ENCODE data around the gene SCN5A.

Gene SCN5A

DNA sequence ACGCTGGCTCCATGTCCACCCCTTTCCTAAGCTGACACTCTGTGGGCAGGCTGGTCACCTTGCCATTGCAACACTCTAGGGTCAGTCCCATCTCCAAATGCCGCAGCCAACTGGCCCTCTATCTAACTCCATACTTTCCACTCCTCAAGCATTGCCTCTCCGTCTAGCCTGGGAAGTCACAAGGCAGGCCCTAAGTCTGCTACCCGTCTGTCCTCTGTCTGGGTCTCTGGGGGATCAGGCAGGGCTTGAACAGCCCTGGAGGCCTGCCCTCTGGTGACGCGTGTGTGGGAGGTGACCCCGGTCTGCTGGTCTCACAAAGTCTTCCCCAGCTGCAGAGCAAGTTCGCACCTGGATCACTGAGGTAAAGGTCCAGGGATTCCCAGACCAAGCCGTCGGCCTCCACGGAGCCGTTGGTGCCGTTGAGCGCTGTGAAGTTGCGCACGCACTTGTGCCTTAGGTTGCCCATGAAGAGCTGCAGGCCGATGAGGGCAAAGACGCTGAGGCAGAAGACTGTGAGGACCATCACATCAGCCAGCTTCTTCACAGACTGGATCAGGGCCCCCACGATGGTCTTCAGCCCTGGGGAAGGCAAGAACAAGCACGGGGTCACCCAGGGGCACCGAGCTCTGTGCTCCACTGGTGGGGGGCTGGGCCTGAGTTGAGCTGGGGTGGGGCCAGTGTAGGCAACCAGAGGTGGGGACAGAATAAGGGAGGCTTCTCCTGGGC lies 39.9 kb downstream of the SCN5A start:
- no peak for DNase-seq
- in situ Hi-C loops (cut with HindIII; ENCODE audit: low pct_ligation_motif_present, low pct_unique_long_range_greater_than_20kb, low sequenced_read_pairs) = no loop called here

DNA sequence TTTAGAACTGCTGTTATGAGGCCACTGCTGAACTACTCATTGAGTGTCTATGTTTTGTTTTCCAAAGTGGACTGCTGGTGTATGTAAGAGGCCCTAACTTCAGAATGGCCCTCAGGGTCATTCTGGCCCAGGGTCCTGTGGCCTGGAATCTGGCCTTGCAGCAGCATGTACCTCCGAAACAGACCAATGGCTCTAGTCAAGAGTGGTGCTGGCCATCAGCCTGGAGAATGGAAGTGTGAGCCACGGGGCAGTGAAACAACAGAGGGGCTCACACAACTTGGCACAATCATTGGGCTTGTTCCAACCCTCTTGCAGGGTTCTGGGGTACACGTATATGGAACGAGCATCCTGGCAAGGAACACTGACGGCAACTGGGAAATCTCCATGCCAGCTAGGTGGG lies 40.5 kb downstream of the SCN5A start:
- in situ Hi-C loops (cut with HindIII; ENCODE audit: low pct_ligation_motif_present, low pct_unique_long_range_greater_than_20kb, low sequenced_read_pairs) = no loop called here
- DNase-seq = no peak

DNA sequence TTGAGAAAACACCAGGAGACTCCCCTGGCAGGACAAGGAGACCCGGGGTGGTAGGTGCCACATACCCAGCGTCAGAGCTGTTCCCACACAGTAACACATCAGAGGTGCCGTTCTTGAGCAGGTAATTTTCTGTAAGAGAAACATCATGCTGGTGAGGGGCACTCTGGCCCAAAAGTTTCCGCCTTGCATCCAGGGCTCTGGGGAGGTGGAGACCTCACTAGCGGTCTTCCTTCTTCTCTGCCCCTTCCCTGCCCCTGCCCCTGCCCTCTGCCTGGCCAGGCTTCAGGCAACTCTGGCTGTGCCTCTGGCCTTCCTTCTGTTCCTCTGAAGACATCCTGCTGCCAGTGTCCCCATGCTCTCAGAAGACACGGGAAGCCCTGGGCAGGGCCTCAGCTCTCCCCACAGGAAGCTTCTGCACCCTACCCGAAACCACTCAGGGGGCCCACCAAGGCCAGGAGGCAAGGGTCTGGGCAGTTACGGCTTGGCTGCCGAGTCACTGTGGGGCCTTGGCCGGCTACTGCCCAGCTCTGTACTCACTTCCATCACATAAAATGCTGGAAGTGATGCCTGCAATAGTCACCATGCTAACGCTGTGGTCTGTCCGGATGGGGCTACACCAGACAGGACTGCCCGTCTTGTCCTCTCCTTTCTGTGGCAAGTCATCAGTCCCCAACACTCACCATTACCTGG lies 41.3 kb downstream of the SCN5A start:
- in situ Hi-C loops (cut with HindIII; ENCODE audit: low pct_ligation_motif_present, low pct_unique_long_range_greater_than_20kb, low sequenced_read_pairs) = no loop called here
- DNase-seq = no peak

DNA sequence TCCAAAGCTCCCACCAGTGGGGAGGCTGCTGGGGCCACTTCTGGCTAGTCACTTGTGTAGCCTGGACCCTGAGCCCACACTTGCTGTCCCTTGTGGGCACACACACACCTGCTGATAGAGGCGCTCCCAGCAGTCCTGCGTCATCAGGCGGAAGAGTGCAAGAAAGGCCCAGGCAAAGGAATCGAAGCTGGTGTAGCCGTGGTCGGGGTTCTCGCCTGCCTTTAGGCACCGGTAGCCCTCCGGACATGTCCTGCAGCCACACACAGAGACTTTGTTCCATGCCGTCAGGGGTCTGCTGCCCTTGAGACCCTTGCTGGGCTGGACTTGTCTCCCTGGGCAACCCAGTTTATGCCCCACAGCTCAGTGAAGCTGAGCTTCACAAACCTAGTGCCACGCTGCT lies 42.9 kb downstream of the SCN5A start:
- in situ Hi-C loops (cut with HindIII; ENCODE audit: low pct_ligation_motif_present, low pct_unique_long_range_greater_than_20kb, low sequenced_read_pairs) = no loop called here
- no peak for DNase-seq

DNA sequence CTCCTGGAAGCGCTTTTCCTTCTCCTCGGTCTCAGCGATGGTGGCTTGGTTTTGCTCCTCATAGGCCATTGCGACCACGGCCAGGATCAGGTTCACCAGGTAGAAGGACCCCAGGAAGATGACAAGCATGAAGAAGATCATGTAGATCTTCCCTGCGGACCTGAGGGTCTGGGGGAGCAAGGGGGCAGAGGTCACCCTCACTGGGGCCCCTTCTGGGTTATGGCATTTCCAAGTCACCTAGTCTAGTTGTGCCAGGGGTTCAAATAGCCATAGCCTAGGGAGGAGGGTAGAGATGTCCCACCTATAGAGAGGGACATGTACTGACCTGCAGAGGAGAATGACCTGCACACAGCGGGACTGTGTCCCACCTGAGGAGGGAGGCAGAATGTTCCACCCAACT lies 43.5 kb downstream of the SCN5A start:
- DNase-seq = no peak
- in situ Hi-C loops (cut with HindIII; ENCODE audit: low pct_ligation_motif_present, low pct_unique_long_range_greater_than_20kb, low sequenced_read_pairs) = no loop called here

DNA sequence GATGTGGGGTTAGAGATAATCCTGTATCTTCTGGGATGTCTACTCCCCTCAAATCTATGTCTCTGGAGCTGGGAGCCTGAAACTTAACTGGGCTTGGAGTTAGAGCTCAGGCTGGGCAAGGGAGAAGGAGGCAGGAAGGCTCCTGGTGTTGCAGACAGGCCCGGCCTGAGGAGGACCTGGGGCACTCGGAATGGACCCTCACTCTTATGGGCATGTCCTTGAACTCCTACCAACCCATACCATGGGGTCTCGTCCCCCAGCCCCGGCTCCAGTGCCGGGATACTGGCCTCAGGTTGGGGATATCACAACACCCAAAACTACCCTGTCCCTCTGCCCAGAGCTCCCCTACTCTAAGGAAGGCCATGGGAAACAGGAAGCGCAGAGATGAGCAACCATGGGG lies 45.2 kb downstream of the SCN5A start:
- no peak for DNase-seq
- in situ Hi-C loops (cut with HindIII; ENCODE audit: low pct_ligation_motif_present, low pct_unique_long_range_greater_than_20kb, low sequenced_read_pairs) = no loop called here

DNA sequence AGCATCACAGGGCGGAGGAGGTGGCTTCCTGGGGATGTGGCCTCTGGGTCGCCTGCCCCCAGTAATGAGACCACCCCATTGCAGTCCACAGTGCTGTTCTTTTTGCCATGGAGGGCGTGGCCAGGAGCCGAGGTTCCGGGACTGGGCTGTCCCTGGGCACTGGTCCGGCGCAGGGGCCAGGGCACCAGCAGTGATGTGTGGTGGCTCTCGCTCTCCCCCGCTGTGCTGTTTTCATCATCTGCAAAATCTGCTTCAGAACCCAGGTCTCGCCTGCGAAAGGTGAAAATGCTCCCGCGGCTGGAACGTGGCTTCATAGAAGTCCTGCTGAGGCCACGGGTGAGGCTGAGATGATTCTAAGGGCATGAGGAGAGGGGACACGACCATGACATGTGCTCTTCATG lies 45.8 kb downstream of the SCN5A start:
- no peak for DNase-seq
- in situ Hi-C loops (cut with HindIII; ENCODE audit: low pct_ligation_motif_present, low pct_unique_long_range_greater_than_20kb, low sequenced_read_pairs) = no loop called here

DNA sequence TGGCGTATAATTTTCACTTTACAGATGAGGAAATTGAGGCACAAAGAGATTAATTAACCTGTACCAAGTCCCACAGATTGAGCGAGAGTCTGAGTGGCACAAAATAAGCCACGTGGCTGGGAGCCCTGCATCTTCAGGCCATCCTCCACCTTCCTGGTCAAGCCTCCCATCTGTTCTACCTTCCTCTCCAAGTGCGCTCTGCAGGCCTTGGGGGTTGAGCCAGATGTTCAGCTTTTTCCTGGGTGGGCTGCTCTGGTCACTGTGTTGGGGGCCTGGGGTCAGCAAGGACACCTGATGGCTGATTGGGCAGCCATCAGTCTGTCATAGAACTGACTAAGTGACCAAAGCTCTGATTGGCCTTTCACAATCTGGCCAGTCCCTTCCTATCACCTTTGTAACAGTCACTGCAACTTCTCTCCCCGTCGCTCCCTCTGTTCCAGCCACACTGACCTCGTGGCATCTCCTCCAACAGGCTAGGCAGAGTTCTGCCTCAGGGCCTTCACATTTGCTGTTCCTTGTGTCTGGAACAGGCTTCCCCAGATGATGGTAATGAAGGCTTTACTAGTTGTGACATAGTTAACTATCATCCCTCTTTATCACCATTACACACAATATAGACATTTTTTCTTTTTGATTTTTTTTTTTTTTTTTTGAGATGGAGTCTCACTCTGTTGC lies 46.8 kb downstream of the SCN5A start:
- in situ Hi-C loops (cut with HindIII; ENCODE audit: low pct_ligation_motif_present, low pct_unique_long_range_greater_than_20kb, low sequenced_read_pairs) = no loop called here
- DNase-seq = no peak

DNA sequence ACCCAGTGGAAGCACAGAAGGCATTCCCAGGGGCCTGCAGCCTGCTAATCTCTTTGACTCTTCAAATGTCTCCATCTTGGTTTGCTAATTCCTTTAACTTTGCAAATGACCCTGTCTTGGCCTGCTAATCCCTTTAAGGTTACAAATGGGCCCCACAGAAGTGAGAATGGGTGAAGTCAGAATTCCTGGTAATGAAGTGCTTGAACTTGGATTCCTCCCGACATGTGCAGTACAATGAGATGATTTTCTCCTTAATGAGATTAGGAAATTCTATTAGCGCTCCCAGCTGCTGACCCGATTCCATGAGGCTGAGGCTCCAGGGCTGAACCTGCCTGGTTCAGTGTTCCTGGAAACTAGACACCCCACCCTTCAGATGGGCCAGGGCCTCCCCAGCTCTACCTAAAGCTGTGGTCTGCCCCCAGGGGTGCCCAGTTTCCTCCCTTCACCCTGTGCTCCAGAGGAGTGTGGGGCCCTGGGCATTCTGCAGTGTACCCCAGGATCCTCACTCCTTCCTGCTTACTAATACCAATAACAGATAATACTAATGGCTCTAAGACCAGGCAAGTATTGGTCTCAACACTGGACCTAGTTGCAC lies 47.4 kb downstream of the SCN5A start:
- DNase-seq = no peak
- in situ Hi-C loops (cut with HindIII; ENCODE audit: low pct_ligation_motif_present, low pct_unique_long_range_greater_than_20kb, low sequenced_read_pairs) = no loop called here

DNA sequence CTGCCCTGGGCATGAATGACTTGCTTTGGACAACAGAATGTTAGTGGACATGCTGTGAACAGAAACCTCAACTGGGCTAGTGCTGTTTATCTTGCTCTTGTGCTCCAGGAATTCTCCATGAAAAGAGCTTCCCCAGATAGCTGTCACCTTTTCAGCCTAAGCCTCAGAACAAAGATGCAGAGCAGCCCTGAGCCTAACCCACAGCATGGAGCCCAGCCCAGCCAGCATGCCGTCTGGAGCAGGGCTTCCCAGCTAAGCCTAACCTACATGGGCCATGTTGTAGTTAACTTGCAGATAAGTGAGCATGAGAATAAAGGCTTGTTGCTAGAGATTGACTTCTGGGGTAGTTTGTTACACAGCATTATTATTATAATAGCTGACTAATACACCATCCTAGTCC lies 48.9 kb downstream of the SCN5A start:
- no peak for DNase-seq
- in situ Hi-C loops (cut with HindIII; ENCODE audit: low pct_ligation_motif_present, low pct_unique_long_range_greater_than_20kb, low sequenced_read_pairs) = no loop called here

DNA sequence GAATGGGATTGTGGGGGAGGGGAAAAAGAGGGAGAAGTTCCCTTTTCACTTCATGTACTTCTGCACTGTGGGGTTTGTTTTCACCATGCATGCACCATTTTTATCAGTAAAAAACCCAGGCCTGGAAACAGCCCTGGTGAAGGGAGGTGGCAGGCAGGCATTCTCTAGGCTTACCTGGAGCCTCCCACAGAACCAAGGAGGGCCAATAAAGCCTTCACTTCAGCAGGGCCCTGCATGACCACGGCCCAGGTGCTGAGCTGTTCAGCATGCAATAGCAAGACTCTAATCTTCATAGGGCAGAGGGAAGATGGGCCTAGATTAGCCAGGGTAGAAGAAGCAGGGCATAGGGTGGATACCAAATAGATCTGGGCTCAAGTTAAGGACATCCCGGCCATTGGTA lies 49.6 kb downstream of the SCN5A start:
- in situ Hi-C loops (cut with HindIII; ENCODE audit: low pct_ligation_motif_present, low pct_unique_long_range_greater_than_20kb, low sequenced_read_pairs) = no loop called here
- DNase-seq = no peak

DNA sequence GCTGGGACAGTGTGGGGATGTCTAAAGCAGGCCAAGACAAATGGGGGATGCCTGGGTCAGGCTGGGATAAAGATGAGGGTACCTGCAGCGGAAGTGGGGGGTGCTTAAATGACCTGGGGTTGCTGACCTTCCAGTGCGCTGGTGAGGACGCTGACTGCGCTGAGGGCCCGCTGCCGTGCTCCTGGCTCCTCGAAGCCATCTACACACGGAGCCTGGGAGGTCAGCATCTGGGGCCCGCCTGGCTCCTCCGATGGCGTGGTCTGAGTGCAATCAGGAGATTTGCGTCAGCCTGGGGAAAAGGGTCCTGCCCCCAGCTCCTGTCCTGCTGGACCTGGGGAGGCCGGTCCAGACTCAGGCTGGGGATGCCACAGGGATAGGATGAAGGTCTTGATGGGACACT lies 50.7 kb downstream of the SCN5A start:
- in situ Hi-C loops (cut with HindIII; ENCODE audit: low pct_ligation_motif_present, low pct_unique_long_range_greater_than_20kb, low sequenced_read_pairs) = no loop called here
- DNase-seq = no peak

DNA sequence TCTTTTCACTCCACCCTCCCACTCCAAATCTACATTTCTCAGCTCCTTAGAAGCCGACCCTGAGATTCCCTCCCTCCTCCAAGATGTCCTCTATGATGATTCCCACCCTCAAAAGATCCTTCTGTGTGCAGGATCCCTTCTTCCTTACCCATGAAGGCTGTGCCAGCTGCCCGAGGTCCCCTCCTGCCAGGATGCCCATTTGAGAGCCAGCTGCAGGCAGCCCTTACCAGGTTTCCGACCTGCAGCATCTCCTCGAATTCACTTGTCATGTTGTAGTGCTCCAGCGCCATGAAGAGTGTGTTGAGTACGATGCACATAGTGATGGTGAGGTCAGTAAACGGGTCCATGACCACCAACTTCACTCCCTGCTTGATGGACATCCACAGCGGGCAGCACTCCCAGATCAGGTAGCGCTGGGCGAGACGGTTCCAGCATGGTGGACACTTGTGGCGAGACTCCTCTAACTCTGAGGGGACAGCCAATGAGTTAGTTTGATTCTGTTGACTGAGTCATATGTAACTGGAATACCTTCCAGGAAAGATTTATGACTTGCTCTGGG lies 51.9 kb downstream of the SCN5A start:
- no peak for DNase-seq
- in situ Hi-C loops (cut with HindIII; ENCODE audit: low pct_ligation_motif_present, low pct_unique_long_range_greater_than_20kb, low sequenced_read_pairs) = no loop called here

DNA sequence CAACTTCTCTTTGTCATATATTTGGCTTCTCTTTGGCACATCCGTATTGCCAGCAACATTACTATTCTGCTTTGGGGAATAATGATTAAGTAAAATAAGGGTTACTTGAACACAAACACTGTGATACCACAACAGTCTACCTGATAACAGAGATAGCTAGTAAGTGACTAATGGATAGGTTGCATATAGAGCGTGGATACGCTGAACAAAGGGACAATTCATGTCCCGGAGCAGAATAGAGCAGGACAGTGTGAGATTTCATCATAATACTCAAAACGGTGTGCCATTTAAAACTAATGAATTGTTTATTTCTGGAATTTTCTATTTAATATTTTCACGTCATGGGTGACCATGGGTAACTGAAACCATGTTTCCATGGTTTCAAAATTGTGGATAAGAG lies 54.1 kb downstream of the SCN5A start:
- no peak for DNase-seq
- in situ Hi-C loops (cut with HindIII; ENCODE audit: low pct_ligation_motif_present, low pct_unique_long_range_greater_than_20kb, low sequenced_read_pairs) = no loop called here

DNA sequence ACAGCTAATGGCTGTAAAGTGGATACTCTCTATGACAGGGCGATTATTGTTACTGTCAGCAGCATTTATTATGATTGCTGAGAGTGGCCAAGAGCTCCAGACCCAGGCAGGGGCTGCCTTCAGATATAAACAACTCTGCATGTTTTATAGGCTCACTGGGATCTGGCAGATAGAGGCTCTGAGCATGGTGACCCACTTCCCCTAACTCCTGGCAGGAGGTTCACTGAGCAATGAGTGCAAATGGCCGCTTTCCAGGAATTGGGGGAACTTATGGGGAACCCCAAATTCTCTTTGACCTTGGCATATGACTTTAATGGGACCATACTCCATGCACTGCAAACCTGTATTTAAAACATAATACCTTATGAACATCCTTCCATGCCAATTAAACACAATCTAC lies 59.0 kb downstream of the SCN5A start:
- in situ Hi-C loops (cut with HindIII; ENCODE audit: low pct_ligation_motif_present, low pct_unique_long_range_greater_than_20kb, low sequenced_read_pairs) = no loop called here
- no peak for DNase-seq

DNA sequence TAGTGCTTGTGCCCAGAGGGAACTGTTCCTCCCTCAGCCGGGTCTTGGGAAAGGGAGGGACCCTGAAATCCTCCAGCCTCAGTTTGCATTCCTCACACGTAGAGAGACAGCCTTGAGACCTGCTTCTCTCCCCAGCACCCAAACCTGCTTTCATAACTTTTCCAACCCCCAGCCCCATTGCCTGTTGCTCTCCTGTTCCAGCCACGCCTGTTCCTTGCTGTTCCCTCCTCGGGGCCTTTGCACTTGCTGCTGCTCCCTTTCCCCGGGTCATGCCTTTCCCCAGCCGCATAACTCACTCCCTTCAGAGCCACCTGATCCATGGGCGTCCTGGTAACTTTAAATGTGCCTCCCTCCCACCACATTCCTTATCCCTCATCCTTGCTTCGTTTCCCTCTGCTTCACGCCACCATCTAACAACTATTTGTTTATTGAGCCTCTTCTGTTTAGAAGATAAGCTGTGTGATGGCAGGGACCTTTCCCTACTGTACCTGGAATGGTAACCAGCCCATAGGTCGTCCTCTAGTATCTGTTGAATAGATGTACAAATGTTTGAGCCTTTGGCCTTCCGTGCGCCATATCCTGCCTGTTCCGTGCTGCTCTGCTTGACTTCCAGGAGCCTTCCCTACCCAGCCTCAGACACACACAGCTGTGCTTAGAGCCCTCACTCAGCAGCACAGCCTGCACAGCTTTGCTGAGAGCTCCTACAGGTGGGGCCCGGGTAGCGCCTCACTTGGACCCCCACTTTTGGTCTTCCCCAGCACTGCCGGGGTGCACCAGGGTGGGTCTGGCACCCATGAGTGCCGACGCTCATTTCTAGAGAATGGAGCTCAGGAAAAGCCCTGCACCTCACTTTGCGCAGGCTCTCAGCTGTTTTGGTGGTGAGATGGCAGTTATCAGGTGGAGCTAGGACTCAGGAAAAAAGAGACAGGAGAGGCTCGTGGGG lies 60.2 kb downstream of the SCN5A start:
- no peak for DNase-seq
- in situ Hi-C loops (cut with HindIII; ENCODE audit: low pct_ligation_motif_present, low pct_unique_long_range_greater_than_20kb, low sequenced_read_pairs) = no loop called here

DNA sequence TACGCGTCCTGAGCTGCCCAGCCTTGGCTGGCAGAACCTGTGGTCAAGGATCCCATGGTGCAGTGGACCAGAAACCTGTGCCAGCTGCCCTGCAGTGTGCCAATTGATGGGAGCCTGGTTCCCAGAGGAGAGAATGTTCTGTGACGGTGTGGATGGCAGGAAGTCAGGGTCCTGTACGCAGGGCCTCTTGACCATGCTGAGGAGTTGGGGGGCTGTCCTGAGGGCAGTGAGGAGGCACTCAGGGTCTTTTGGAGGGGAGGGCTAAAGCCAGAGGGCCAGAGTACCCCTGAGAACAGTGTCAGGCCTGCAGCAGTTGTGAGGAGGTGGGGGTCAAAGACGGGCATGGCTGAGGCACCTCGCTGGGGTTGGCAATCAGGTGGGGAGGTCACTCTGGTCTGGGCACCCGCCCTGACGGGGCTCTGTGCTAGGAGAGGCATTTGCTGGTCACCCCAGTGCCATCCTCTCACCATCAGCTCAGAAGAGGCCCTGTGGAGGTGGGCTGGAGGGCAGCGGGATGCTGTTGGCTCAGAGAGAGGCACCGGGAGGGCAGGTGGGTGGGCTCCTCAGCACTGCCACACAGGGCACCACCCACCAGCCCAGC lies 61.0 kb downstream of the SCN5A start:
- in situ Hi-C loops (cut with HindIII; ENCODE audit: low pct_ligation_motif_present, low pct_unique_long_range_greater_than_20kb, low sequenced_read_pairs) = no loop called here

DNA sequence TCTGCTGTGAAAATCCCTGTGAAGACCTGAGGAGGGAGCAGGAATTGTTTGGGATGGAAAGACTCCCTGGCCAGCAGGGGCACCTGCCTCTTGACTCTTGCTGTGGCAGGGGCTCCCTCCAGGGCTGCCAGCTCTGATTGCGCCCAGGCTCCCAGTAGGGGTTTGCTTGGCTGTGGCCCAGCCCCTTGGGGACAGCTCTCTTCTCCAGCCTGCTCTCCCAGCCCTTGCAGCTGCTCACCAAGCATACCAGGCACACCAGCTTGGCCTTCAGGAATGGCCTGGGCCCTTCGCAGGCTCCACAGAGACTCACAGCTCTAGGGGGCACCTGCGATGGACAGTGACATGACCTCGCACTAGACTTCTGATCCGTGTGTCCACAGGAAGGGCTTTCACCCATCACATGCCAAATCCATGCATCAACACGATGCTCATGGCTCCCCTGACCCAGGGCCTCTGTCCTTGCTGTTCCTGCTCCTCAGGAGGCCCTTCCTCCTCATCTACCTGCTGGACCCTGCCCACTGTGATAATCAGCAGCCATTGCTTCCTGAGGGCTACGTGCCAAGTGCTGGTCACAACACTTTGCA lies 61.8 kb downstream of the SCN5A start:
- DNase-seq = no peak
- in situ Hi-C loops (cut with HindIII; ENCODE audit: low pct_ligation_motif_present, low pct_unique_long_range_greater_than_20kb, low sequenced_read_pairs) = no loop called here

More for the DNA sequence above, 61.0 kb downstream of the SCN5A start:
- DNase-seq = no peak
